Ishikawa (cell line): ENCODE measurements around the gene GRIN2A.

Source experiments
- CEBPB ChIP-seq: IDR thresholded peaks from 2 replicates; pipeline ENCODE4 v1.6.1; 2012
- CREB1 ChIP-seq: IDR thresholded peaks from 2 replicates; pipeline ENCODE4 v1.6.1; 2012; ENCODE audit warnings: low read depth
- EGR1 ChIP-seq: IDR thresholded peaks from 2 replicates; pipeline ENCODE4 v1.6.1; 2012
- EP300 ChIP-seq: IDR thresholded peaks from 2 replicates; pipeline ENCODE4 v1.6.1; 2012; ENCODE audit warnings: borderline replicate concordance
- FOXM1 ChIP-seq: IDR thresholded peaks from 2 replicates; pipeline ENCODE4 v1.6.1; 2012; ENCODE audit warnings: low read depth, borderline replicate concordance
- NFIC ChIP-seq: IDR thresholded peaks from 2 replicates; pipeline ENCODE4 v1.6.1; 2012
- RAD21 ChIP-seq: IDR thresholded peaks from 2 replicates; pipeline ENCODE4 v1.6.1; 2012; ENCODE audit warnings: low read depth
- TCF12 ChIP-seq: IDR thresholded peaks from 2 replicates; pipeline ENCODE4 v1.6.1; 2012; ENCODE audit warnings: low read depth
- YY1 ChIP-seq: IDR thresholded peaks from 2 replicates; pipeline ENCODE4 v1.6.1; 2012; ENCODE audit warnings: low read depth
- ZBTB7A ChIP-seq: IDR thresholded peaks from 2 replicates; pipeline ENCODE4 v1.6.1; 2012; ENCODE audit warnings: low read depth
- TF ChIP-seq, protein P1 (sequence below): IDR thresholded peaks from 2 replicates; pipeline ENCODE4 v1.6.1; 2012; ENCODE audit warnings: low read depth, mild to moderate bottlenecking
- TF ChIP-seq, protein P2 (sequence below): IDR thresholded peaks from 2 replicates; pipeline ENCODE4 v1.6.1; 2012

DNA sequence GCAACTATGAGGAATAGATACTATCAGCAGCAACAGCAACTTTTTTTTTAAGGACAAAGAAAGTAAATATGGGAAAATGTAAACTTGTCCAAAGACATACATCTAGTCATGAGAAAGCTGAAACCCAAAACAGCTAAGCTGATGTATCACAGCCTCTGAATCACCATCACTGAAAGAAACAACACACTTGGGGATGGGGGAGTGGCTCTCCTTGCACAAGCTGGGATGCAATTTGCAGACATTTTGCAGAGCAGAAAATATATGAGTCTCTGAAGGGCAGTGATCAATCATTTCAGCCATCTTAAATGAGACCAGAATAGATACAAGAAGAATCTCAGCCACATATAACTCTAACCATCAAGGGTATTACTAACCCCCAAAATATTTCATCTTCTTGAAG, 79.1 kb downstream of the GRIN2A start:
- no peak for TF ChIP-seq RAD21
- TF ChIP-seq, protein P1, sequence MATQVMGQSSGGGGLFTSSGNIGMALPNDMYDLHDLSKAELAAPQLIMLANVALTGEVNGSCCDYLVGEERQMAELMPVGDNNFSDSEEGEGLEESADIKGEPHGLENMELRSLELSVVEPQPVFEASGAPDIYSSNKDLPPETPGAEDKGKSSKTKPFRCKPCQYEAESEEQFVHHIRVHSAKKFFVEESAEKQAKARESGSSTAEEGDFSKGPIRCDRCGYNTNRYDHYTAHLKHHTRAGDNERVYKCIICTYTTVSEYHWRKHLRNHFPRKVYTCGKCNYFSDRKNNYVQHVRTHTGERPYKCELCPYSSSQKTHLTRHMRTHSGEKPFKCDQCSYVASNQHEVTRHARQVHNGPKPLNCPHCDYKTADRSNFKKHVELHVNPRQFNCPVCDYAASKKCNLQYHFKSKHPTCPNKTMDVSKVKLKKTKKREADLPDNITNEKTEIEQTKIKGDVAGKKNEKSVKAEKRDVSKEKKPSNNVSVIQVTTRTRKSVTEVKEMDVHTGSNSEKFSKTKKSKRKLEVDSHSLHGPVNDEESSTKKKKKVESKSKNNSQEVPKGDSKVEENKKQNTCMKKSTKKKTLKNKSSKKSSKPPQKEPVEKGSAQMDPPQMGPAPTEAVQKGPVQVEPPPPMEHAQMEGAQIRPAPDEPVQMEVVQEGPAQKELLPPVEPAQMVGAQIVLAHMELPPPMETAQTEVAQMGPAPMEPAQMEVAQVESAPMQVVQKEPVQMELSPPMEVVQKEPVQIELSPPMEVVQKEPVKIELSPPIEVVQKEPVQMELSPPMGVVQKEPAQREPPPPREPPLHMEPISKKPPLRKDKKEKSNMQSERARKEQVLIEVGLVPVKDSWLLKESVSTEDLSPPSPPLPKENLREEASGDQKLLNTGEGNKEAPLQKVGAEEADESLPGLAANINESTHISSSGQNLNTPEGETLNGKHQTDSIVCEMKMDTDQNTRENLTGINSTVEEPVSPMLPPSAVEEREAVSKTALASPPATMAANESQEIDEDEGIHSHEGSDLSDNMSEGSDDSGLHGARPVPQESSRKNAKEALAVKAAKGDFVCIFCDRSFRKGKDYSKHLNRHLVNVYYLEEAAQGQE = no peak
- TF ChIP-seq FOXM1 = no peak
- TF ChIP-seq, protein P2, sequence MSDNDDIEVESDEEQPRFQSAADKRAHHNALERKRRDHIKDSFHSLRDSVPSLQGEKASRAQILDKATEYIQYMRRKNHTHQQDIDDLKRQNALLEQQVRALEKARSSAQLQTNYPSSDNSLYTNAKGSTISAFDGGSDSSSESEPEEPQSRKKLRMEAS = no peak
- no peak for TF ChIP-seq EGR1
- TF ChIP-seq CEBPB = no peak
- no peak for TF ChIP-seq ZBTB7A
- no peak for TF ChIP-seq YY1
- TF ChIP-seq EP300 = no peak
- TF ChIP-seq NFIC = no peak
- no peak for TF ChIP-seq TCF12
- no peak for TF ChIP-seq CREB1
